ENCODE measurements around the gene ELMO2.

ELMO2 gene

GRCh38 chr20:46351357-46352058, 54.9 kb downstream of the ELMO2 start:
- no peak for DNase-seq

GRCh38 chr20:46350986-46351267, 55.5 kb downstream of the ELMO2 start:
- DNase-seq: no peak

GRCh38 chr20:46350201-46350985, 56.0 kb downstream of the ELMO2 start:
- DNase-seq: no peak

GRCh38 chr20:46349742-46350056, 56.7 kb downstream of the ELMO2 start:
- no peak for DNase-seq

- peak; percentile 90 for DNase-seq
Observed at GRCh38 chr20:46349035-46349741, 57.2 kb downstream of the ELMO2 start.

- peak; percentile 65 for DNase-seq
Observed at GRCh38 chr20:46347841-46348803, 58.3 kb downstream of the ELMO2 start.

GRCh38 chr20:46346770-46347169, 59.6 kb downstream of the ELMO2 start:
- DNase-seq: no peak

GRCh38 chr20:46344488-46345162, 61.8 kb downstream of the ELMO2 start:
- DNase-seq: no peak

- no peak for DNase-seq
Observed at GRCh38 chr20:46343975-46344357, 62.4 kb downstream of the ELMO2 start.

GRCh38 chr20:46343348-46343974, 63.0 kb downstream of the ELMO2 start:
- peak; percentile 59 for DNase-seq

- DNase-seq: no peak
Observed at GRCh38 chr20:46342451-46343347, 63.7 kb downstream of the ELMO2 start.

GRCh38 chr20:46342010-46342378, 64.4 kb downstream of the ELMO2 start:
- DNase-seq: no peak

- no peak for DNase-seq
Observed at GRCh38 chr20:46341074-46342009, 65.1 kb downstream of the ELMO2 start.

- DNase-seq: no peak
Observed at GRCh38 chr20:46339037-46339436, 67.4 kb downstream of the ELMO2 start.

GRCh38 chr20:46336735-46337134, 69.7 kb downstream of the ELMO2 start:
- DNase-seq: no peak

- DNase-seq: no peak
Observed at GRCh38 chr20:46334303-46334904, 72.0 kb downstream of the ELMO2 start.

GRCh38 chr20:46333161-46333991, 73.0 kb downstream of the ELMO2 start:
- DNase-seq: no peak
